Mucosa of descending colon (tissue), 3 donors: ENCODE results near the gene HOGA1. TPM values are rescaled to one million over a fixed set of nuclear protein-coding genes. Genes with fewer than 3 reads are reported as not detected.

Experiments
- ATAC-seq: fragments of 200-7000 bp; cut with Tn5 transposase; one replicate; pipeline ENCODE4 v1.9.1; 2020; ENCODE audit warnings: mild to moderate bottlenecking, moderate library complexity
- DNase-seq, 3 donors: peaks; one replicate each; pipeline ENCODE4 v3.0.0-alpha.2; 2020
- H3K36me3 ChIP-seq: fragments of 200-600 bp; one replicate; pipeline ENCODE4 v1.8.0; 2021; ENCODE audit warnings: low read depth, mild to moderate bottlenecking
- H3K4me1 ChIP-seq: fragments of 200-600 bp; one replicate; pipeline ENCODE4 v1.8.0; 2021; ENCODE audit warnings: low read depth, mild to moderate bottlenecking
- H3K4me3 ChIP-seq: fragments of 200-600 bp; one replicate; pipeline ENCODE4 v1.8.0; 2021; ENCODE audit warnings: mild to moderate bottlenecking
- H3K9me3 ChIP-seq: fragments of 200-600 bp; one replicate; pipeline ENCODE4 v1.8.0; 2021; ENCODE audit warnings: mild to moderate bottlenecking
- CTCF ChIP-seq: fragments of 200-600 bp; IDR thresholded peaks from one replicate; pipeline ENCODE4 v1.8.0; 2022; ENCODE audit warnings: antibody characterized with exemption, mild to moderate bottlenecking
- intact Hi-C, 2 donors: fragments of 100-400 bp; cut with DNase I in 1 of 2; cut with micrococcal nuclease in 1 of 2; formaldehyde crosslinking; loops; one replicate each; pipeline versions ENCODE4 v1.11.0 to v1.11.1; 2022; cut with DNase I, micrococcal nuclease
- total RNA-seq, 3 donors: library from RNA; stranded (reverse); fragmentation: NEBNext Ultra II Directional in 2 of 3; extraction: Animal tissue kit (Norgen Biotek cat#: 25700) in 2 of 3; gene quantifications; one replicate each; pipeline versions ENCODE4 v1.2.1 to v1.2.4, GENCODE V29; 2021 to 2023
- donor health status: DM: no; HTN: no; CAD: no; lungs with moderate emphysema.
- donor health status: DM: no; HTN: no; CAD: no.
- donor health status: DM: no; HTN: yes; CAD: no.

HOGA1 gene
- total RNA-seq, 3 donors from 2014 or later: 0.29 to 0.47 TPM; not detected in 1

- TF ChIP-seq CTCF: no peak
- no peak for ATAC-seq
- Histone ChIP-seq H3K9me3 (no peaks in the 10 kb centered on the region), H3K4me3 (no peak overlapping the region), H3K4me1 (no peaks in the 10 kb centered on the region), H3K36me3 (no peaks in the 10 kb centered on the region)
- DNase-seq: no peak
- intact Hi-C loops: no loop called here
Observed at GRCh38 chr10:97570789-97571471, 13.3 kb upstream of the HOGA1 start.

- no peak for ATAC-seq
- Histone ChIP-seq H3K9me3 (no peaks in the 10 kb centered on the region), H3K36me3 (no peaks in the 10 kb centered on the region), H3K4me3 (no peak overlapping the region), H3K4me1 (no peaks in the 10 kb centered on the region)
- intact Hi-C loops: no loop called here
- no peak for DNase-seq
- no peak for TF ChIP-seq CTCF
Observed at GRCh38 chr10:97571622-97572021, 12.6 kb upstream of the HOGA1 start.

- peak; percentile 62 to 79 (median 76) for DNase-seq
- TF ChIP-seq CTCF: peak; percentile 81
- no peaks in the 10 kb centered on the region for H3K4me1 ChIP-seq
- intact Hi-C loops: no loop called here
- no peaks in the 10 kb centered on the region for H3K36me3 ChIP-seq
- peak; percentile 87 for ATAC-seq
- H3K4me3 ChIP-seq: no peak within 1 kb of the TSS
- H3K9me3 ChIP-seq: no peaks in the 10 kb centered on the region
Observed at GRCh38 chr10:97572214-97572989, 11.8 kb upstream of the HOGA1 start, which contains the start of gene ANKRD2. Gene ANKRD2 (plus strand): TSS chr10:97572779. CDS start chr10:97572789, 10 bp downstream.

GRCh38 chr10:97573021-97573420, 11.2 kb upstream of the HOGA1 start:
- intact Hi-C loops: no loop called here
- DNase-seq (no peak), ATAC-seq (no peak)
- no peaks in the 10 kb centered on the region for H3K9me3 ChIP-seq
- TF ChIP-seq CTCF: no peak
- H3K4me3 ChIP-seq: no peak overlapping the region
- H3K4me1 ChIP-seq: no peaks in the 10 kb centered on the region
- no peaks in the 10 kb centered on the region for H3K36me3 ChIP-seq

- DNase-seq (no peak), ATAC-seq (no peak)
- TF ChIP-seq CTCF: no peak
- no peaks in the 10 kb centered on the region for H3K4me1 ChIP-seq
- intact Hi-C loops: no loop called here
- H3K9me3 ChIP-seq: no peaks in the 10 kb centered on the region
- no peaks in the 10 kb centered on the region for H3K36me3 ChIP-seq
- no peak overlapping the region for H3K4me3 ChIP-seq
Observed at GRCh38 chr10:97573672-97574071, 10.5 kb upstream of the HOGA1 start.
